Measurements from ENCODE around the gene ABLIM2. TPM values are rescaled to one million over a fixed set of nuclear protein-coding genes. Genes with fewer than 3 reads are reported as not detected.

Gene ABLIM2
- total RNA-seq, 2 experiments from 2014 or later: 0.76 TPM; not detected in 1

DNA sequence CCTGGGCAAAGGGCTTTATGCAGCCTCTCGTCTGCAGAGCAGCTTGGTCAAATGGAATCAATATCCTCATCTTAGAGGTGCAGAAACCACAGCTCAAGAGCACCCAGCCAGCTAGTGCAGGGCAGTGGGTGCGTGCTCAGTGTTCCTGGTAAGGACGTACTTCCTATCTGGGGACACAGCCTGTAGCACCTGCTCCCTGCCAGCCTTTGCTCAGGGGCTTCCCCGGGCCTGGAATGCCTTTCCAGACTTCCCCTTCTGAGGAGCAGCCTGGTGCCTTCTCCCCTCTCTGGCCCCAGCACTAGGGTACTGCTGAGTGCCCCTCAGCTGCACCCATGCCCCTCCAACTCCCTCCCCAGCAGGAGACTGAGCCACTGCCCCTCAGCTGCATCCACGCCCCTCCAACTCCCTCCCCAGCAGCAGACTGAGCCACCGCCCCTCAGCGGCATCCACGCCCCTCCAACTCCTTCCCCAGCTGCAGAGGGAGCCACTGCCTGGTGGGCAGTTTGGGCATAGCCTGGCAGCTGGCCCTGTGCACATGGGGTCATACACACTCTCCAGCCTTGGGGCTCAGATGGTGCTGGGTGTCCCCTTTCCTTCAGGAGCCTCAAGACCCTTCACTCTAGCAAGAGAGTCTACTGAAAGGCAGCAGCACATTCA lies 176.7 kb downstream of the ABLIM2 start:
- Histone ChIP-seq H3K4me3 (ENCODE audit: low read depth, low read length, poor library complexity, severe bottlenecking) (no peak overlapping the region), H3K4me1 (ENCODE audit: insufficient read depth, low read length, poor library complexity, severe bottlenecking) (no peaks in the 10 kb centered on the region), H3K36me3 (ENCODE audit: insufficient read depth, low read length) (no peaks in the 10 kb centered on the region), H2AFZ (ENCODE audit: low read length) (no peak overlapping the region), H4K20me1 (ENCODE audit: insufficient read depth, low read length) (no peaks in the 10 kb centered on the region), H3K79me2 (ENCODE audit: insufficient read depth, low read depth, low read length) (no peaks in the 10 kb centered on the region), H3K9me3 (ENCODE audit: low read length) (no peaks in the 10 kb centered on the region), H3K27ac (ENCODE audit: low read depth, low read length, poor library complexity, severe bottlenecking) (no peak overlapping the region), H3K9me2 (ENCODE audit: insufficient read depth, low read length) (no peaks in the 10 kb centered on the region), H3K4me2 (ENCODE audit: low read length) (no peak overlapping the region)
- TF ChIP-seq EZH2phosphoT487 (IDR thresholded peaks at IDR 0.05; ENCODE audit: borderline replicate concordance, low read depth, low read length): no peak
- TF ChIP-seq, protein P1, sequence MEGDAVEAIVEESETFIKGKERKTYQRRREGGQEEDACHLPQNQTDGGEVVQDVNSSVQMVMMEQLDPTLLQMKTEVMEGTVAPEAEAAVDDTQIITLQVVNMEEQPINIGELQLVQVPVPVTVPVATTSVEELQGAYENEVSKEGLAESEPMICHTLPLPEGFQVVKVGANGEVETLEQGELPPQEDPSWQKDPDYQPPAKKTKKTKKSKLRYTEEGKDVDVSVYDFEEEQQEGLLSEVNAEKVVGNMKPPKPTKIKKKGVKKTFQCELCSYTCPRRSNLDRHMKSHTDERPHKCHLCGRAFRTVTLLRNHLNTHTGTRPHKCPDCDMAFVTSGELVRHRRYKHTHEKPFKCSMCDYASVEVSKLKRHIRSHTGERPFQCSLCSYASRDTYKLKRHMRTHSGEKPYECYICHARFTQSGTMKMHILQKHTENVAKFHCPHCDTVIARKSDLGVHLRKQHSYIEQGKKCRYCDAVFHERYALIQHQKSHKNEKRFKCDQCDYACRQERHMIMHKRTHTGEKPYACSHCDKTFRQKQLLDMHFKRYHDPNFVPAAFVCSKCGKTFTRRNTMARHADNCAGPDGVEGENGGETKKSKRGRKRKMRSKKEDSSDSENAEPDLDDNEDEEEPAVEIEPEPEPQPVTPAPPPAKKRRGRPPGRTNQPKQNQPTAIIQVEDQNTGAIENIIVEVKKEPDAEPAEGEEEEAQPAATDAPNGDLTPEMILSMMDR (conservative IDR thresholded peaks at IDR 0.05; ENCODE audit: low read length): no peak
- intact Hi-C loops (cut with micrococcal nuclease; ENCODE audit: unreplicated experiment): no loop called here
- no peak for DNase-seq (ENCODE audit: low spot score)
- POLR2A ChIA-PET: no interaction called here
- no TSS peak for BruUV-seq (replicated peaks)
- CTCF ChIA-PET (ENCODE audit: unreplicated experiment): no interaction called here

DNA sequence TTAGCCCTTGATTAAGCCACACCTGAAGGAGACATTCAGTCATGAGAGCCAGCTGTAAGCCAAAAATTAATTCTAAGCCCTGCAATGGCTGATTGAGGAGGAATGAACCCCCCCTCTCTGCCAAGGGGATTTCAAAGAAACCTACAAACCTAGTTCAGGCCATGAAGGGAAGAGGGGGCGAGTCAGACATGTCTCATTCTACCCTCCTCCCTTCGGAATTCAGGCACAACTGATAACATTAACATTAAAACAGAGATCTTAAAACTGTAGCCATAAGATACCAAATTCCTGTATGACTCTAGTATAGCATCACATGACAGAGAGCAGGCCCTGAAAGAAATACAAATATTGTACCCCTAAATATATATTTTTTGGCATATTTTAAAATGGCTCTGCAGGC lies 178.6 kb downstream of the ABLIM2 start:
- no peak overlapping the region for H3K27ac ChIP-seq (ENCODE audit: low read depth, low read length, poor library complexity, severe bottlenecking)
- ChIA-PET POLR2A (no interaction called here), CTCF (ENCODE audit: unreplicated experiment) (no interaction called here)
- intact Hi-C loops (cut with micrococcal nuclease; ENCODE audit: unreplicated experiment): no loop called here
- no peaks in the 10 kb centered on the region for H3K4me1 ChIP-seq (ENCODE audit: insufficient read depth, low read length, poor library complexity, severe bottlenecking)
- H3K4me2 ChIP-seq (ENCODE audit: low read length): no peak overlapping the region
- H3K36me3 ChIP-seq (ENCODE audit: insufficient read depth, low read length): no peaks in the 10 kb centered on the region
- BruUV-seq (replicated peaks): no TSS peak
- TF ChIP-seq EZH2phosphoT487 (IDR thresholded peaks at IDR 0.05; ENCODE audit: borderline replicate concordance, low read depth, low read length): no peak
- TF ChIP-seq, protein P1 (conservative IDR thresholded peaks at IDR 0.05; ENCODE audit: low read length): no peak
- H3K79me2 ChIP-seq (ENCODE audit: insufficient read depth, low read depth, low read length): no peaks in the 10 kb centered on the region
- DNase-seq (ENCODE audit: low spot score): no peak
- no peak overlapping the region for H3K4me3 ChIP-seq (ENCODE audit: low read depth, low read length, poor library complexity, severe bottlenecking)
- H2AFZ ChIP-seq (ENCODE audit: low read length): no peak overlapping the region
- no peaks in the 10 kb centered on the region for H3K9me2 ChIP-seq (ENCODE audit: insufficient read depth, low read length)
- H3K9me3 ChIP-seq (ENCODE audit: low read length): no peaks in the 10 kb centered on the region
- no peaks in the 10 kb centered on the region for H4K20me1 ChIP-seq (ENCODE audit: insufficient read depth, low read length)

DNA sequence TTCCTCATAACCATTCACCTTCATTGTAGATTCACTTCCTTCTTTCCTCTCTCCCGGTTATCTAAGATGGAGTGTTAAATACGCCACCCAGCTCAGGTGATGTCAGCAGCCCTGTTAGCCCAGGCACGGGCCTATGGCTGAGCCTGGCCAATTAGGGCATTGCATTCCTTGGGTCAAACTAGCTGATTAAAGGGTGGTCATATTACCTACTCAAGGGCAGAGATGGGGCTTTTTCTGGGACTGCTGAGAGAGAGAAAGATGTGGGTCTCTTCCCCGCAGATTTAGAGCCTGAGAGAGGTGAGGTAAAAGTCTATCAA lies 179.0 kb downstream of the ABLIM2 start:
- no peak overlapping the region for H2AFZ ChIP-seq (ENCODE audit: low read length)
- ChIA-PET CTCF (ENCODE audit: unreplicated experiment) (no interaction called here), POLR2A (no interaction called here)
- no peak overlapping the region for H3K4me3 ChIP-seq (ENCODE audit: low read depth, low read length, poor library complexity, severe bottlenecking)
- no peaks in the 10 kb centered on the region for H3K79me2 ChIP-seq (ENCODE audit: insufficient read depth, low read depth, low read length)
- BruUV-seq (replicated peaks): no TSS peak
- no peaks in the 10 kb centered on the region for H3K9me3 ChIP-seq (ENCODE audit: low read length)
- no peak for TF ChIP-seq EZH2phosphoT487 (IDR thresholded peaks at IDR 0.05; ENCODE audit: borderline replicate concordance, low read depth, low read length)
- TF ChIP-seq, protein P1 (conservative IDR thresholded peaks at IDR 0.05; ENCODE audit: low read length): no peak
- H4K20me1 ChIP-seq (ENCODE audit: insufficient read depth, low read length): no peaks in the 10 kb centered on the region
- H3K27ac ChIP-seq (ENCODE audit: low read depth, low read length, poor library complexity, severe bottlenecking): no peak overlapping the region
- no peaks in the 10 kb centered on the region for H3K36me3 ChIP-seq (ENCODE audit: insufficient read depth, low read length)
- intact Hi-C loops (cut with micrococcal nuclease; ENCODE audit: unreplicated experiment): no loop called here
- no peak overlapping the region for H3K4me2 ChIP-seq (ENCODE audit: low read length)
- H3K9me2 ChIP-seq (ENCODE audit: insufficient read depth, low read length): no peaks in the 10 kb centered on the region
- H3K4me1 ChIP-seq (ENCODE audit: insufficient read depth, low read length, poor library complexity, severe bottlenecking): no peaks in the 10 kb centered on the region
- no peak for DNase-seq (ENCODE audit: low spot score)
